RPMI8226 (cell line): ENCODE data around the gene NEK2.
A peak's percentile ranks its signal among the peaks of the same experiment; 100 is the strongest.
"Not testable (repeated sequence)": the region's sequence is repeated elsewhere in the genome, so short reads cannot be mapped to it uniquely, and the experiment has no call there.

Experiments used
- DNase-seq: peaks from one replicate; pipeline ENCODE4 v3.0.0-alpha.2; 2015

The NEK2 gene

DNA sequence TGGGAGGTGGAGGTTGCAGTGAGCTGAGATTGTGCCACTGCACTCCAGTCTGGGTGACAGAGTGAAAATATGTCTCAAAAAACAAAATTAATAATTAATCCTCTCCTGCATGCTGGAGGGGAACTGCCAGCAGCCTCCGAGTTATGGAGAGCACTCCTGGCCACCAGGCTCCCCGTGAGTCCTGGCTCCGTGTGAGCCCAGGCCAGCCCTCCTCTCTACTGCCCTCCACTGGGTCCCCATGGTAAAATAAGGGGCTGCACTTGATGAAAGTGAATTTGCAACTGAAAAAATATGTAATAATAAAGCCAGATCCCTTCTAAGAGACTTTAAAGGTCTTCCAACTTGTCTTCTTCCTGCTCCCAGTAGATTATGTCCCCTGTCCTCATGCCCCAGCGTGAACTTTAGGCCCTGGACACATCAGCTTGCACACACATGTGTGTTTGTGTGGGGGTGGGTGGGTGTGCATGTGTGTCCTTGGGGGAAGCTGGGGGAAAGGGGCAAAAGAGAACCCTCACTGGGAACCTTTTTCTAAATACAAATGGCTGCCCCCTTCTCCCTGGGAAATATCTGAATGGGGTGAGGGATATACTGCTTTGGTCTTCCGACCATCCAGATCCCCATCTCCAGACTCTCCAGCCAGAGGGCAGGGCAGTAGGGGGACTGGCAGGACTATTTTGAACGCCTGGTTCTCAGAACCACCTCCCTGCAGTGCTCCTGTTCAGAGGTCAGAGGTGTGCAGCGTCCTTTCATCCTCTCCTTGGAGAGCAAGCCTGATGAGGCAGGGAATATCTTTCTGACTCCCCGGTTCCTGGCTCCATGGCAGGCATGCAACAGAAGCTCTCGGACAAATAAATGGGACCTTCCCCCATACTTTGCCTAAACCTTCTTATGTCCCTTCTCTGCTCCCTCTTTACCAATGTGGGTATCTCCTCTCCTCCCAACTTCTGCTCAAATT is 26.2 kb downstream of the NEK2 start:
- no peak for DNase-seq

- no peak for DNase-seq
Observed at GRCh38 chr1:211648336-211648735, 27.1 kb downstream of the NEK2 start.

DNA sequence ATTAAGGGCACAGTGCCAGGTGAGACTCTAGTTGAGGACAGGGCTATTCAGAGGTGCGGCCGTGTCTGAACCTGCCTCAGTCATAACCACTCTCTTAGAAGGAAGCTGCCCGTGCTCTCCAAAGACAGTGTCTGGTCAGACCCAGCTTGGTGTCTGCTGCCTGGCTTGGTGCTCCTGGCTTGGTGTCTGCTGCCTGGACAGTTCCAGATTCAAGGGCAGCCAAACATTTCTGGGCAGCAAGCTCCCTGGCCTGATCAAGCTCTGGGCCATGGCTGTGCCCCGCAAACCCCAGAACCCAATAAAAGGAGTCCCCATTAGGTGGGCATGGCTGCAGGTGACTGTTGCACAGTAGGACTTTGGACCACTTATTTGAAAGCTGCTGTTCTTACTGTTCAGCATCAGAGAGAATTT is 27.7 kb downstream of the NEK2 start:
- no peak for DNase-seq

DNA sequence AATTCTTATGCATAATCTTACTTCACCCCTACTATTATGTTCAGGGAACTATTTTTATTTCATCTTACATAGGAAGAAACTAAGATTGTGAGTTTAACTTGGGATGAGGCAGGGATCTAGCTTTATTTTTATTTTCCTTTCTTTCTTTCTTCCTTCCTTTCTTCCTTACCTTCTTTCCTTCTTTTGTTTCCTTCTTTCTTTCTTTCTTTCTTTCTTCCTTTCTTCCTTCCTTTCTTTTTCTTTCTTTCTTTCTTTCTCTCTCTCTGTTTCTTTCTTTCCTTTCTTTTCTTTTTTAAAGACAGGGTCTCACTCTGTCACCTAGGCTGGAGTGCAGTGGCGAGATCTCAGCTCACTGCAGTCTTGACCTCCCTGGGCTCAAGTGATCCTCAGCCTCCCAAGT is 28.9 kb downstream of the NEK2 start:
- DNase-seq: no peak

DNA sequence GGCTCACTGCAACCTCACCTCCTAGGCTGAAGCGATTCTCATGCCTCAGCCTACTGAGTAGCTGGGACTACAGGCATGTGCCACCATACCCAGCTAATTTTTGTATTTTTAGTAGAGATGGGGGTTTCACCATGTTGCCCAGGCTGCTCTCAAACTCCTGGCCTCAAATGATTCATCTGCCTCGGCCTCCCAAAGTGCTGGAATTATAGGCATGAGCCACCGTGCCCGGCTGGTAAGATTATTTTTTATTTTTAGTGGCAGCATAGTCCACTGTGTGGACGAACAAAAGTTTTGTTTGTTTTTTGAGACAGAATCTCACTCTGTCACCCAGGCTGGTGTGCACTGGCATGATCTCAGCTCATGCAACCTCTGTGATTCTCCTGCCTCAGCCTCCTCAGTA is 29.8 kb downstream of the NEK2 start:
- DNase-seq: not testable (repeated sequence)

- no peak for DNase-seq
Observed at GRCh38 chr1:211644653-211645052, 30.8 kb downstream of the NEK2 start.

GRCh38 chr1:211643324-211644212 is 31.9 kb downstream of the NEK2 start:
- DNase-seq: peak; percentile 82

DNA sequence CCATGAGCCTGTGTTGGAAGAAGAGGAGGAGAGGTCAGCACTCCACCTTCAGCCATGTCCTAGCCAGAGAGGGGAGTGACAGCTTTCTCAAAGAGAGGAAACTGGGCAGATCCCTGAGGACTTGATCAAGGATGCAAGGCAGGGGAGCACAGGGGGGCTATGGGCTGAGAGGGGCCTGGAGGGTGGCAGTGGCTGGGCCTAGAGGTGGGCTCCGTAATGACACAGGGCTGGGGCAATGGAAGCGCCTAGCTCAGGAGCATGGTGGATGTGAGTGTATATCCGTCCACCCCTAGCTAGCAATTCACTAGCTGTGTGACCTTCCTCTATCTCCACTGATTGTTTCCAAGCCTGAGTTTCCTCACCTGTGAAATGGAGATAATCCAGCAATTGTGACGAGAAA is 32.6 kb downstream of the NEK2 start:
- no peak for DNase-seq

DNA sequence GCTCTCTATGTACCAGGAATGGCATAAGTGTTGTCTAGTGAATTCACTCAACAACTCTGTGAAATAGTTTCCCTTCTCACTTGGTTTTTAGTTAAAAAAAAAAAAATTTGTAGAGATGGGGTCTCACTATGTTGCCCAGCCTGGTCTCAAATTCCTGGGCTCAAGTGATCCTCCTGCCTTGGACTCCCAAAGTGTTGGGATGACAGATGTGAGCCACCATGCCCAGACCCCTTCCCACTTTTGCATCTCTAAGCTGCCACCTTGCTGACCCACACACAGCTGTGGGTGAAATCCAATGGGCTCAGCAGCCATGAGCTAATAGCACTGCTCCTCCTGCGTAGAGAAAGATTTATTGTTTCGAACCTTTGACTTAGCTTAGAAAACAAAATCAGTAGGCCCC is 33.5 kb downstream of the NEK2 start:
- DNase-seq: no peak

DNA sequence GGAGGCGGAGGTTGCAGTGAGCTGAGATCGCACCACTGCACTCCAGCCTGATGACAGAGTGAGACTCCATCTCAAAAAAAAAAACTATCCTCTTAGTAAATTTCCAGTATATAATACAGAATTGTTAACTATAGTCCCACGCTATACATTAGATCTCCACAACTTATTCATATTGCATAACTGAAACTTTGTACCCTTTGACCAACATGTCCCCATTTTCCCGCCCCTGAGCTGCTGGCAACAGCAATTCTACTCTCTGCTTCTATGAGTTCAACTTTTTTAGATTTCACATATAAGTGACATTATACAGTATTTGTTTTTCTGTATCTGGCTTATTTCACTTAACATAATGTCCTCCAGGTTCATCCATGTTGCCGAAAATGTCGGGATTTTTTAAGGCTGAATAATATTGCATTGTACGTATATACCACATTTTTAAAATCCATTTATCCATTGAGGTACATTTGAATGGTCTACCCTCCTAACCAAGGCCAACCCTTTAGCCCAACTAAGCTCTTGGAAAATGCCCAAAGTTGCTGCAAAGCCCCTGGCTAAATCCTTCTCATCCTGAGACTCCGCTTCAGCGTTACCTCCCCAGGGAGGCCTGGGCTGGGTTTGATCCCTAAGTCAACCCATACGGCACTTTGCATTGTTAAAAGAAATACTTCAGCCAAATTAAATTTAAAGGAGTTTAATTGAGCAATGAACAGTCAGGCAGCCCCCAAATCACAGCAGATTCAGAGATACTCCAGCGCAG is 34.2 kb downstream of the NEK2 start:
- DNase-seq: no peak

GRCh38 chr1:211640301-211640630 is 35.2 kb downstream of the NEK2 start:
- no peak for DNase-seq

- DNase-seq: no peak
Observed at GRCh38 chr1:211639475-211640300, 35.7 kb downstream of the NEK2 start.

DNA sequence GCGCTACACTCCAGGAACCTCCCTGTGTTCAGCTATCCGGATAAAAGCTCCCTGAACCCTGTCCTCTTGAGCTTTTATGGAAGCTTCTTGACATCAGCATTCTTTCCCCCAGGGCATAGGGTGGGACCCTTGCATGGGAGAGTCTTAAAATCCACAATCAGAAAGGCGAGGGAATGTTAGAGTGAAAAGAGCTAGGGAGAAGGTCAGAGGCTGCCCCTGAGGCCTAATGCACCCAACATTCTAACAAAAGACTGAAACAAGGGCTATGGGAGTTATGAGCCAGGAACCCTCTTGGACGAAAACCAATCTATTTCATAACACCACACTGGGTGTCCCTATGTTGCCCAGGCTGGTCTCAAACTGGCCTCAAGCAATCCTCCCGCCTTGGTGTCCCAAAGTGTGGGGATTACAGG is 36.7 kb downstream of the NEK2 start:
- DNase-seq: no peak

- DNase-seq: no peak
Observed at GRCh38 chr1:211638246-211638645, 37.2 kb downstream of the NEK2 start.

GRCh38 chr1:211637066-211637465 is 38.4 kb downstream of the NEK2 start:
- no peak for DNase-seq

DNA sequence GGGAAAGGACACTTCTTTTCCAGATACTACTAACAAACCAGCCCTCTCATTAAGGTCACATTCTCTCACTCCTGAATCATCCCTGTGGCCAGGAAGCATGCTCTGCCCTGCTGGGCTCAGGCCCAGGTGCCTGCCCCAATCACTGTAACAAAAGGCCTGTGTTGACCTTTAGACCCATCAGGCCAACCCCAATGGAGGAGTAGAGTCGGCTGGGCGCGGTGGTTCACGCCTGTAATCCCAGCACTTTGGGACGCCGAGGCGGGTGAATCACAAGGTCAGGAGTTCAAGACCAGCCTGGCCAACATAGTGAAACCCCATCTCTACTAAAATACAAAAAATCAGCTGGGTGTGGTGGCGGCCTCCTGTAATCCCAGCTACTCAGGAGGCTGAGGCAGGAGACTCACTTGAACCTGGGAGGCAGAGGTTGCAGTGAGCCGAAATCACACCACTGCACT is 38.8 kb downstream of the NEK2 start:
- DNase-seq: not testable (repeated sequence)

DNA sequence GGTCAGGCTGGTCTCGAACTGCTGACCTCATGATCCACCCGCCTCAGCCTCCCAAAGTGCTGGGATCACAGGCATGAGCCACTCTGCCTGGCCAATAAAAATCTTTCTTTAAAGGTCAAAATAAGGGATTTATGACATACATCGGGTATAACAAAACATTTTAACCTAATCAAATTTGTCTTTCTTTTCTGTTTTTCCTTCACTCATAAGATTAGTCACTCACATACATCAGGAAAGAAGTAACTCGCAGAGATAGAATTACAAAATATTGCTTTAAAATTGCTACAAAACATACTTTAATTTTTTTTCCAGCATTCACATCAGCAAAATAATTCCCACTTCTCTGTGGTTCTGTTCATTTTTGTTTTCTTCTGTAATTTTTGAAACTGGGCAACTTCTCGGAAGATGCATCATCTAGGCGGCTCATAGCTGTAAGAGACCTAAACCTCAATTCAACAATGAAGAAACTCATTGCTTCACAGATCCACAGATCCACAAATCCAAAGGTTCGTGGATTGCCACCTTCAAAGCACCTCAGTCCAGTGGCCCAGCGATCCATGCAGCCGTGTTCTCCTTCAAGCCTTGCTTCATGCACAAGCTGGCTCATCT is 39.7 kb downstream of the NEK2 start:
- no peak for DNase-seq

DNA sequence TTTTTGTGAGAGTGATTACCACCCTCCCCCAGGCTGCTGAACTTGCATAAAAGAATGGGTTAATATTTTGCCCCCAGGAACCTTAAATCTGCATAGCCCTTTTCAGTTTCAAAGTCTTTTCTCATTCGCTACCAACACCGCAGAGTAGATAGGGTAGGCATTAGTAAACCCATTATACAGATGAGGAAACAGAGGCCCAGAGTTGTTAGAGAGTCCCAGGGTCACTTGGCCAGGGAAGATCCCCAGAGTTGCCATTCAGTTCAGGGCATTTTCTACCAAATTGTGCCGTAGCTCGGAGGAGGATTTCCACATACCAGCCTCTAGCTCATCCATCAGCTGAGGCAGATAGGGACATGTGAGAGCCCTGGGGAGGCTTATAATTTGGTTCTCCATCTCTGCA is 40.5 kb downstream of the NEK2 start:
- DNase-seq: no peak

DNA sequence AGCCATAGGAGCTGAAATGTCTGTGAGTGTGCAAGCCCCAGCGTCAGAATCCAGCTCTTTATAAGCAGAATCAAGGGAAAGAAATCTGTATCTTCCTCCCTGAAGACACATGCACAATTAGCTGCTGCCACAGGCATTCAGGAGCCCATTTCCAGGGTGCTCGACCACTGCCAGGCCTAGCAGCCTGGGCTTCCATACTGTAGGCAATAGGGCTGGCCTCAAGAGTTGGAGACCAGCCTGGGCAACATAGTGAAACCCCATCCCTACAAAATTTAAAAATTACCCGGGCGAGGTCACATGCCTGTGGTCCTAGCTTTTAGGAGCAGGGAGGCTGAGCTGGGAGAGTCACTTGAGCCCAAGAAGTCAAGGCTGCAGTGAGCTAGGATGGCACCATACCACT is 41.0 kb downstream of the NEK2 start:
- no peak for DNase-seq

- no peak for DNase-seq
Observed at GRCh38 chr1:211633524-211633846, 41.9 kb downstream of the NEK2 start.

- DNase-seq: no peak
Observed at GRCh38 chr1:211632808-211633523, 42.5 kb downstream of the NEK2 start.
